K562 (cell line): Measurements from ENCODE around the gene CREB3L1. TPM values are rescaled to one million over a fixed set of nuclear protein-coding genes. Genes with fewer than 3 reads are reported as not detected.

ENCODE experiments used
- ARNT ChIP-seq, 2 experiments: fragments of 450-650 bp; IDR thresholded peaks; 2 replicates each; pipeline ENCODE4 v1.6.1; 2016; ENCODE audit warnings: mild to moderate bottlenecking in 1 of 2
- CBFA2T3 ChIP-seq: fragments of 450-650 bp; IDR thresholded peaks from 2 replicates; pipeline ENCODE4 v1.6.1; 2017
- CEBPB ChIP-seq: fragments of 450-650 bp; IDR thresholded peaks from 2 replicates; pipeline ENCODE4 v1.6.1; 2016; ENCODE audit warnings: missing genetic modification characterization, missing compliant biosample characterization
- CREB1 ChIP-seq, 2 experiments: sonication (generic) in 1 of 2; formaldehyde crosslinking in 1 of 2; IDR thresholded peaks; 2 replicates each; pipeline versions ENCODE4 v1.6.1 to v1.8.0; 2012 to 2022; ENCODE audit warnings: inconsistent platforms in 1 of 2, mild to moderate bottlenecking in 1 of 2, missing genetic modification reagents in 1 of 2, moderate library complexity in 1 of 2
- CREM ChIP-seq: IDR thresholded peaks from 2 replicates; pipeline ENCODE4 v1.6.1; 2014; ENCODE audit warnings: antibody characterized with exemption, low read depth
- DPF2 ChIP-seq: fragments of 450-650 bp; IDR thresholded peaks from 2 replicates; pipeline ENCODE4 v1.6.1; 2016
- JUND ChIP-seq, 2 experiments: IDR thresholded peaks; 2 replicates in 1 of 2; 3 replicates in 1 of 2; pipeline ENCODE4 v1.6.1; 2011; ENCODE audit warnings: borderline replicate concordance in 2 of 2, low read depth in 2 of 2, low read length in 2 of 2, improper control_type of control experiment in 1 of 2, missing biosample characterization in 1 of 2, missing genetic modification characterization in 1 of 2, missing genetic modification reagents in 1 of 2
- MAFF ChIP-seq: IDR thresholded peaks from 2 replicates; pipeline ENCODE4 v1.6.1; 2012; ENCODE audit warnings: low read length, improper control_type of control experiment
- MED1 ChIP-seq: sonication (generic); formaldehyde crosslinking; IDR thresholded peaks from 2 replicates; pipeline ENCODE4 v1.8.1; 2023; ENCODE audit warnings: missing genetic modification reagents, borderline replicate concordance
- NBN ChIP-seq: fragments of 450-650 bp; IDR thresholded peaks from 2 replicates; pipeline ENCODE4 v1.6.1; 2016; ENCODE audit warnings: low read depth, mild to moderate bottlenecking
- NEUROD1 ChIP-seq: fragments of 150-350 bp; IDR thresholded peaks from 2 replicates; pipeline ENCODE4 v1.6.1; 2014; ENCODE audit warnings: borderline replicate concordance, low read length, low read depth; ENCODE audit not compliant: partially characterized antibody
- NFIC ChIP-seq: fragments of 450-650 bp; IDR thresholded peaks from 2 replicates; pipeline ENCODE4 v1.6.1; 2017; ENCODE audit warnings: mild to moderate bottlenecking, inconsistent platforms
- RFX1 ChIP-seq: fragments of 450-650 bp; IDR thresholded peaks from 2 replicates; pipeline ENCODE4 v1.6.1; 2016; ENCODE audit warnings: mild to moderate bottlenecking, moderate library complexity
- ZNF384 ChIP-seq: IDR thresholded peaks from 2 replicates; pipeline ENCODE4 v1.6.1; 2012; ENCODE audit warnings: low read depth, low read length, improper control_type of control experiment
- ZNF79 ChIP-seq: fragments of 250-450 bp; sonication (Bioruptor Pico); IDR thresholded peaks from 2 replicates; pipeline ENCODE4 v1.4.0; 2020; ENCODE audit warnings: low read depth, mild to moderate bottlenecking, moderate library complexity
- polyA plus RNA-seq, 8 experiments: library from polyadenylated mRNA; depleted of rRNA in 4 of 8; stranded (reverse) in 5 of 8; unstranded in 3 of 8; fragments of >200 nt; fragmentation: Nextera tagmentation in 2 of 8; fragmentation: Illumina TruSeq in 1 of 8; extraction: Ambion mirVana in 2 of 8; extraction: Trizol in 1 of 8; gene quantifications; 2 replicates each; pipeline versions ENCODE4 v1.2.1 to v1.2.3, GENCODE V29; 2011 to 2014; ENCODE audit warnings: inconsistent platforms in 1 of 8, missing spikeins in 1 of 8
- total RNA-seq, 7 experiments: library from RNA; depleted of rRNA in 6 of 7; stranded (reverse); fragments of >200 nt in 6 of 7; fragmentation: Illumina TruSeq in 2 of 7; extraction: Trizol in 2 of 7; gene quantifications; 2 replicates each; pipeline versions ENCODE4 v1.2.1 to v1.2.3, GENCODE V29; 2011 to 2021; ENCODE audit warnings: low replicate concordance in 1 of 7
- TF ChIP-seq, protein P1 (sequence below), 2 experiments: fragments of 450-650 bp in 1 of 2; sonication (generic) in 1 of 2; formaldehyde crosslinking in 1 of 2; IDR thresholded peaks in 1 of 2; conservative IDR thresholded peaks in 1 of 2; 2 replicates each; pipeline versions ENCODE4 v1.6.1 to v1.8.1; 2016 to 2023; ENCODE audit warnings: mild to moderate bottlenecking in 2 of 2, moderate library complexity in 2 of 2, inconsistent platforms in 1 of 2, missing genetic modification reagents in 1 of 2
- TF ChIP-seq, protein P2 (sequence below): fragments of 250-450 bp; sonication (Bioruptor Pico); IDR thresholded peaks from 2 replicates; pipeline ENCODE4 v1.5.0; 2021
- TF ChIP-seq, protein P3 (sequence below): fragments of 450-650 bp; IDR thresholded peaks from 2 replicates; pipeline ENCODE4 v1.6.1; 2017; ENCODE audit warnings: antibody characterized with exemption, mild to moderate bottlenecking

CREB3L1 gene
- total and polyA plus RNA-seq, 9 of the 15 experiments (the other 6 are each of a cell fraction or from before 2014, with no cell fraction given), result 1.2 to 27.6 (median 3.7) TPM

DNA sequence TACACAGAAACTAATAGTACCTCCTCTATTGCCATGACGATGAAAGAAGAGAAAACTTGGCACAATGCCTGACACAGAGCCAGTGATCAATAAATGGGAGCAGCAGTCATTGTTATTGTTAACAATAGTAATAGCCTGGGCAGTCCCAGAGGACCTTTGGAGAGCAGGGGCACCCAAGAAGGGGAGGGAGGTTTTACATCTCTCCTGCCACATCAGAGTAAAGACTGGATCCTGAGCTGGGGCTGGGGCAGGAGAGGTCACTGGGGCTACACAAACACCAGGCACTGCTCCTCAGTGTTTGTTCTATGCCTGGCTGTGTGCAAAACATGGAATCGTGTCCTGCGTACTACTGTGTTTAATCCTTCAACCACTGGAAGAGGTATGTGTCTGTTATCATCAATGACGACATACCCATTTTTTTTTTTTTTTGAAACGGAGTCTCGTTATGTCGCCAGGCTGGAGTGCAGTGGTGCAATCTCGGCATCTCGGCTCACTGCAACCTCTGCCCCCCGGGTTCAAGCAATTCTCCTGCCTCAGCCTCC, 25.0 kb upstream of the CREB3L1 start (continued):
- TF ChIP-seq, protein P1, sequence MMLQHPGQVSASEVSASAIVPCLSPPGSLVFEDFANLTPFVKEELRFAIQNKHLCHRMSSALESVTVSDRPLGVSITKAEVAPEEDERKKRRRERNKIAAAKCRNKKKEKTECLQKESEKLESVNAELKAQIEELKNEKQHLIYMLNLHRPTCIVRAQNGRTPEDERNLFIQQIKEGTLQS (IDR thresholded peaks at IDR 0.05), result peak; percentile 84
- TF ChIP-seq, protein P1 (CRISPR knock-in tag; conservative IDR thresholded peaks at IDR 0.05), result no peak
- peak; percentile 60; the same call in 1 of the 2 replicates for TF ChIP-seq CREM
- TF ChIP-seq CBFA2T3, result no peak
- TF ChIP-seq ARNT (IDR thresholded peaks at IDR 0.05), result 0 out of 4 replicates have a peak, but pooled peaks of 1 of the 2 experiments have one; percentile 37
- TF ChIP-seq ZNF79 (CRISPR knock-in tag), result no peak
- TF ChIP-seq NEUROD1, result peak; percentile 45
- peak; percentile 40; the same call in 1 of the 2 replicates for TF ChIP-seq CREB1 (IDR thresholded peaks at IDR 0.05)
- no peak; the same call in 1 of the 2 replicates for TF ChIP-seq CREB1 (CRISPR knock-in tag; IDR thresholded peaks at IDR 0.05)
- no peak for TF ChIP-seq NBN
- 0 out of 2 replicates have a peak, but pooled peaks have one; percentile 19 for TF ChIP-seq DPF2
- peak; percentile 74 for TF ChIP-seq NFIC
- TF ChIP-seq ZNF384, result peak; percentile 92
- peak; percentile 57; the same call in 1 of the 2 replicates for TF ChIP-seq RFX1
- TF ChIP-seq MED1 (CRISPR knock-in tag), result no peak
- peak; percentile 41; the same call in 1 of the 2 replicates for TF ChIP-seq JUND (IDR thresholded peaks at IDR 0.05; ENCODE audit: borderline replicate concordance, low read depth, low read length)
- TF ChIP-seq JUND (tag; IDR thresholded peaks at IDR 0.05; ENCODE audit: borderline replicate concordance, low read depth, low read length), result peak; percentile 45; the same call in 1 of the 3 replicates
- TF ChIP-seq, protein P2, sequence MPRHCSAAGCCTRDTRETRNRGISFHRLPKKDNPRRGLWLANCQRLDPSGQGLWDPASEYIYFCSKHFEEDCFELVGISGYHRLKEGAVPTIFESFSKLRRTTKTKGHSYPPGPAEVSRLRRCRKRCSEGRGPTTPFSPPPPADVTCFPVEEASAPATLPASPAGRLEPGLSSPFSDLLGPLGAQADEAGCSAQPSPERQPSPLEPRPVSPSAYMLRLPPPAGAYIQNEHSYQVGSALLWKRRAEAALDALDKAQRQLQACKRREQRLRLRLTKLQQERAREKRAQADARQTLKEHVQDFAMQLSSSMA (CRISPR knock-in tag), result no peak
- TF ChIP-seq CEBPB (tag), result peak; percentile 79
- TF ChIP-seq MAFF, result no peak
- TF ChIP-seq, protein P3, sequence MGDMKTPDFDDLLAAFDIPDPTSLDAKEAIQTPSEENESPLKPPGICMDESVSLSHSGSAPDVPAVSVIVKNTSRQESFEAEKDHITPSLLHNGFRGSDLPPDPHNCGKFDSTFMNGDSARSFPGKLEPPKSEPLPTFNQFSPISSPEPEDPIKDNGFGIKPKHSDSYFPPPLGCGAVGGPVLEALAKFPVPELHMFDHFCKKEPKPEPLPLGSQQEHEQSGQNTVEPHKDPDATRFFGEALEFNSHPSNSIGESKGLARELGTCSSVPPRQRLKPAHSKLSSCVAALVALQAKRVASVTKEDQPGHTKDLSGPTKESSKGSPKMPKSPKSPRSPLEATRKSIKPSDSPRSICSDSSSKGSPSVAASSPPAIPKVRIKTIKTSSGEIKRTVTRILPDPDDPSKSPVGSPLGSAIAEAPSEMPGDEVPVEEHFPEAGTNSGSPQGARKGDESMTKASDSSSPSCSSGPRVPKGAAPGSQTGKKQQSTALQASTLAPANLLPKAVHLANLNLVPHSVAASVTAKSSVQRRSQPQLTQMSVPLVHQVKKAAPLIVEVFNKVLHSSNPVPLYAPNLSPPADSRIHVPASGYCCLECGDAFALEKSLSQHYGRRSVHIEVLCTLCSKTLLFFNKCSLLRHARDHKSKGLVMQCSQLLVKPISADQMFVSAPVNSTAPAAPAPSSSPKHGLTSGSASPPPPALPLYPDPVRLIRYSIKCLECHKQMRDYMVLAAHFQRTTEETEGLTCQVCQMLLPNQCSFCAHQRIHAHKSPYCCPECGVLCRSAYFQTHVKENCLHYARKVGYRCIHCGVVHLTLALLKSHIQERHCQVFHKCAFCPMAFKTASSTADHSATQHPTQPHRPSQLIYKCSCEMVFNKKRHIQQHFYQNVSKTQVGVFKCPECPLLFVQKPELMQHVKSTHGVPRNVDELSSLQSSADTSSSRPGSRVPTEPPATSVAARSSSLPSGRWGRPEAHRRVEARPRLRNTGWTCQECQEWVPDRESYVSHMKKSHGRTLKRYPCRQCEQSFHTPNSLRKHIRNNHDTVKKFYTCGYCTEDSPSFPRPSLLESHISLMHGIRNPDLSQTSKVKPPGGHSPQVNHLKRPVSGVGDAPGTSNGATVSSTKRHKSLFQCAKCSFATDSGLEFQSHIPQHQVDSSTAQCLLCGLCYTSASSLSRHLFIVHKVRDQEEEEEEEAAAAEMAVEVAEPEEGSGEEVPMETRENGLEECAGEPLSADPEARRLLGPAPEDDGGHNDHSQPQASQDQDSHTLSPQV, result peak; percentile 12; the same call in 1 of the 2 replicates
- TF ChIP-seq, all 486 proteins: peak for 15
